ENCODE results near the gene PXT1. TPM values are rescaled to one million over a fixed set of nuclear protein-coding genes. Genes with fewer than 3 reads are reported as not detected.

PXT1 gene
- total RNA-seq, 2 experiments from 2014 or later: 0.22 to 0.37 TPM

DNA sequence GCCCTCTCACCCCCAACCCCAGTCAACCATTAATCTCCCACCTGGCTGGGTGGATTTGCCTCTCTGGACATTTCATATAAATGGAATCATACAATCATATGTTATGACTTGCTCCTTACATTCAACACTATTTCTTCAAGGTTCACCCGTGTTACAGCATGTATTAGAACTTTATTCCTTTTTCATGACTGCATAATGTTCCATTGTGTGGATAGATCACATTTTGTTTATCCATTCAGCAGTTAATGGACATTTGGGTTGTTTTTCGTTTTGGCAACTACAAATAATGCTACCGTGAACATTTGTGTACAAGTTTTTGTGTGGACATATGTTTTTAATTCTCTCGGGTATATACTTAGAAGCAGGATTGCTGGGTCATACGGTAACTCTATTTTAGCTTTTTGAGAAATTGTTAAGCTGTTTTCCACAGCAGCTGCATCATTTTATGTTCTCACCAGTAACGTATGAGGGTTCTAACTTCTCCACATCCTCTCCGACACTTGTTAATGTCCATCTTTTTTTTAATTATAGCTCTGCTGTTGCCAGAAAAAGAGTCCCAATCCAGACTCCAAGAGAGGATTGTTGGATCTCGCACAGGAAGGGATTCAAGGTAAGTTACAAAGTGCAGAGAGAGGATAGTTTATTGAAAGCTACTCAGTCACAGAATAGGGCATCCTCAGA, 90.0 kb downstream of the PXT1 start:
- peaks cover 1% of the 10 kb centered on the region for H3K9me3 Mint-ChIP-seq
- DNase-seq: no peak
- H3K4me3 Mint-ChIP-seq: no peak overlapping the region
- POLR2A ChIA-PET: no interaction called here
- H3K27ac Mint-ChIP-seq: no peak overlapping the region
- ATAC-seq (ENCODE audit: low read depth): no peak
- peaks cover 3% of the 10 kb centered on the region for H3K36me3 Mint-ChIP-seq
- peaks cover 5% of the 10 kb centered on the region for H3K4me1 Mint-ChIP-seq
- H3K27me3 Mint-ChIP-seq: peaks cover 17% of the 10 kb centered on the region

- H3K27ac Mint-ChIP-seq: no peak overlapping the region
- peaks cover 1% of the 10 kb centered on the region for H3K9me3 Mint-ChIP-seq
- H3K27me3 Mint-ChIP-seq: peaks cover 12% of the 10 kb centered on the region
- no peak for DNase-seq
- H3K4me3 Mint-ChIP-seq: no peak overlapping the region
- peaks cover 2% of the 10 kb centered on the region for H3K4me1 Mint-ChIP-seq
- POLR2A ChIA-PET: interaction anchor here (1.0 kb wide), 1 partner anchor 8 kb away, joined by 3 read pairs; no protein-coding TSS in a partner anchor
- ATAC-seq (ENCODE audit: low read depth): no peak
- H3K36me3 Mint-ChIP-seq: peaks cover 3% of the 10 kb centered on the region
Observed at GRCh38 chr6:36350681-36351571, 91.7 kb downstream of the PXT1 start.

DNA sequence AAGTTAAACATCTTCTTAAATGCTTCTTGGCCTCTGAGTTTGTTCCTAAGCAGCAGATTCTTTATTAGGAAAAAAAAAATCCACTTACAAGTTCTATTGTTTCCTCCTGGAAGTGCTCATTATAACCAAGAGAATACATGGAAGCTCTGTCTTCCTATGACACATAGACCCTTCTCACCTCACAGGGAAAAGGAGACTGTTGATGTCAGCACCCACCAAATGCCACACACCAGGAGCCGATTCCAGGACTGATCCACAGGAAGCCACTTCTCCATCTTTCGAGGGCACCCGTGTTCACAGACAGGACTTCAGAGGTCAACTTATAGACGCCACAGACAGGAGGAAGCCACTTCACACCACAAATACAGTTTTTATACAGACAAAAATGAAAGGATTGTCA, 92.6 kb downstream of the PXT1 start:
- DNase-seq: no peak
- ATAC-seq (ENCODE audit: low read depth): no peak
- peaks cover 3% of the 10 kb centered on the region for H3K36me3 Mint-ChIP-seq

DNA sequence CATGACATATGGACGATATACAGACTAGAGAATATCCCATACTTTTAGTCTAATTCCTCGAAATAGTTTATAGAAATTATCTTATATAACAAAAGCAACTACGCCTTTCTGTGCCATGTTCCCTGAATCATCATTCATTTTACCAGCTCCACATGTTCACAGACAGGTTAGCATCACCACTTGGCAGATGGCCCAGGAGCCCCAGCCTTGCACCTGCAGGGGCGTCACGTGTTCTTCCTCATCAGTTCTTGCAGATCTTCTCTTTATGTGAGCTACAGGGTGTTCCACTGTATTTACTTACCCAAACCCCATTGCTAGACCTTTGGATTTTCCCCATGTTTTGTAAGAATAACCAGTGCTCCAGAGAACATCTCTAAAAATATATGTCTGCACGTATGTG, 93.4 kb downstream of the PXT1 start:
- Mint-ChIP-seq H3K4me3 (no peak overlapping the region), H3K4me1 (no peaks in the 10 kb centered on the region), H3K27ac (no peak overlapping the region), H3K36me3 (peaks cover under 1% of the 10 kb centered on the region), H3K9me3 (peaks cover 1% of the 10 kb centered on the region), H3K27me3 (peaks cover 6% of the 10 kb centered on the region)
- POLR2A ChIA-PET: no interaction called here
- ATAC-seq (ENCODE audit: low read depth): no peak
- no peak for DNase-seq

More for the DNA sequence above, 92.6 kb downstream of the PXT1 start:
- Mint-ChIP-seq H3K9me3 (peaks cover 1% of the 10 kb centered on the region), H3K4me3 (no peak overlapping the region), H3K4me1 (no peaks in the 10 kb centered on the region), H3K27me3 (peaks cover 6% of the 10 kb centered on the region), H3K27ac (no peak overlapping the region)
- POLR2A ChIA-PET: interaction anchor here (1.0 kb wide), 1 partner anchor 9 kb away, joined by 3 read pairs; no protein-coding TSS in a partner anchor

DNA sequence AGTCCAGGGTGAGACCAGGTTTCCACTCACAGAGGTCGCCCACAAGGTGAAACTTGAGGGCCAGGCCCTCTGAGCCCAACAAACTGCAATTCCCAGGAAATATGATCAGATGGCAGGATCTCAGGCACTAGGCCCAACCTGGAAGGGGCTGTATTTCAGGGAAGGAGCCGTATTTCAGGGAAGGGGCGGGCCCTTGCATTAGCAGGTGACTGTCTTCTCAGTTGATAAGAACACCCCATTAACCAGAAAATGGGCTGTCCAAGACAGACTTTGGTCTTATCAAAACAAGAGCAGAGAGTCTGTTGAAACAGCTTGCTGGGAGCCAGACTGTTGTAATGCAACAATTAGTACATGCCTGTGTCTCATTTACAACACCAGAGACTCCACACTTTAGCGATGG, 95.0 kb downstream of the PXT1 start:
- Mint-ChIP-seq H3K27ac (no peak overlapping the region), H3K36me3 (no peaks in the 10 kb centered on the region), H3K27me3 (peaks cover 13% of the 10 kb centered on the region)

GRCh38 chr6:36346486-36347273, 96.0 kb downstream of the PXT1 start:
- no peaks in the 10 kb centered on the region for H3K36me3 Mint-ChIP-seq
- H3K9me3 Mint-ChIP-seq: no peaks in the 10 kb centered on the region
- peaks cover 20% of the 10 kb centered on the region for H3K27me3 Mint-ChIP-seq
- no peak for ATAC-seq (ENCODE audit: low read depth)
- H3K4me1 Mint-ChIP-seq: no peaks in the 10 kb centered on the region
- POLR2A ChIA-PET: interaction anchor here (0.6 kb wide), 1 partner anchor 1775 kb away, joined by 3 read pairs; no protein-coding TSS in a partner anchor
- no peak overlapping the region for H3K27ac Mint-ChIP-seq
- no peak overlapping the region for H3K4me3 Mint-ChIP-seq
- no peak for DNase-seq

More for the DNA sequence above, 95.0 kb downstream of the PXT1 start:
- ATAC-seq (ENCODE audit: low read depth) (no peak), DNase-seq (no peak)
- H3K9me3 Mint-ChIP-seq: no peaks in the 10 kb centered on the region
- H3K4me3 Mint-ChIP-seq: no peak overlapping the region
- POLR2A ChIA-PET: no interaction called here
- H3K4me1 Mint-ChIP-seq: no peaks in the 10 kb centered on the region

DNA sequence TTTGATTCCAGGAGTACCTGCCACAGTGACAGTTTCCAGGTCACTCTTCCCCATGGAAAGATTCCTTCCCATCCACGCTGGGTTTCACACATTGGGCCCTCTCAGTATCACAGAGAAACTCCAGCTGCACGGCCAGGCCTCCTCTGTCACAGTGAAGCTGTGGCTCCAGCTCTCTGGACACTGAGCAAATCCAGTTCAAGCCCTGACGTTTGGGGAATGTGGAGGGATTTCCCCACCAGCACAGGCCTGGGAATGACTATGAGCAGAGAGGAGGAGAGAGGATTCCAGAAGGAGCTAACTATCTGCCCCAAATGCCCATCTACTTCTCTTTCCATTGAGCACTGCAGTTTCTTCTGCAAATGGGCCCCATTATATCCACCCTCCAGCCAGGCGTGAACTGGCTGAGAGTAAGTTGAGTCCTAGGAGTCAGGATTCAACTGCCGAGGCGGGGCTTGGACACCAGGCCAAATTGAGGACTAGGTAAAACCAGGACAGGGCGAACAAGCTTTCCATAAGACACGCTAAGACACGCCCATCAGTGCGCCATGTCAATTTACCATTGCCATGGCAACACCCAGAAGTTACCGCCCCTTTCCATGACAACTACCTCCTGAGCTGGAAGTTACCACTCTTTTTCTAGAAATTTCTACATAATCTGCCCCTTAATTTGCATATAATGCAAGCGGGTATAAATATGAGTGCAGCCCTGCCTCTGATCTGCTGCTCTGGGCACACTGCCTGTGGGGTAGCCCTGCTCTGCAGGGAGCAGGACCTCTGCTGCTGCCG, 96.8 kb downstream of the PXT1 start:
- Mint-ChIP-seq H3K9me3 (no peaks in the 10 kb centered on the region), H3K4me1 (peaks cover under 1% of the 10 kb centered on the region), H3K4me3 (no peak overlapping the region), H3K27me3 (peaks cover 23% of the 10 kb centered on the region), H3K27ac (no peak overlapping the region), H3K36me3 (no peaks in the 10 kb centered on the region)
- POLR2A ChIA-PET: interaction anchor here (0.6 to 0.7 kb wide), 2 partner anchors 627 to 1775 kb away, joined by 3 read pairs; no protein-coding TSS in a partner anchor
- DNase-seq: no peak
- no peak for ATAC-seq (ENCODE audit: low read depth)

DNA sequence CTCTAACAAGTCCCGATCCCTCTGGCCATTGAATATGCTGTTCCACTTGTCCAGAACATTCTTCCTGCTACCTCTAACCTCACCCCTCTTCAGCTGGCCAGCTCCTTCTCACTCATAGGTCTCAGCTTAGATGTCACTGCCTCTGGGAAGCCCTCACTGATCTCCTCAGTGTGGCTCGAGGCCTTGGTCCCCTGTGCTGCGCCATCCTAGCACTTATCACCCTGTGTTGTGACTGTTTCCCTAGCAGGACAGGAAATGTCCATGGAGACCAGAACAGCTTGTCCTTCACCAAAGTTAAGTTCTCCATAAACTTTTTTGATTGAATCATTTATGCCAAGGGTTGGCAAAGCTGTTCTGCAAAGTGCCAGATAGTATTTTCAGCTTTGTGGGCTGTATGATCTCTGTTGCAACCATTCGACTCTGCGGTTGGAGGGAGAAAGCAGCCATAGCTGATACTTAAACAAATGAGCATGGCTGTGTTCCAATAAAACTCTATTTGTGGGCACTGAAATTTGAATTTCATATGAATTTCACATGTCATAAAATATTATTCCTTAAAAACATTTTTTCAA, 99.5 kb downstream of the PXT1 start:
- ATAC-seq (ENCODE audit: low read depth) (no peak), DNase-seq (no peak)
- H3K9me3 Mint-ChIP-seq: no peaks in the 10 kb centered on the region
- H3K4me3 Mint-ChIP-seq: no peak overlapping the region
- POLR2A ChIA-PET: no interaction called here
- peaks cover 5% of the 10 kb centered on the region for H3K4me1 Mint-ChIP-seq
- H3K27me3 Mint-ChIP-seq: peaks cover 27% of the 10 kb centered on the region
- H3K27ac Mint-ChIP-seq: no peak overlapping the region
- no peaks in the 10 kb centered on the region for H3K36me3 Mint-ChIP-seq

- Mint-ChIP-seq H3K27ac (peak overlapping the region; percentile 32), H3K36me3 (no peaks in the 10 kb centered on the region)
- POLR2A ChIA-PET: interaction anchor here (0.8 kb wide), 1 partner anchor 18 kb away, joined by 4 read pairs; no protein-coding TSS in a partner anchor
Observed at GRCh38 chr6:36340618-36341454, 101.8 kb downstream of the PXT1 start.

More at GRCh38 chr6:36340618-36341454, 101.8 kb downstream of the PXT1 start:
- DNase-seq: peak; percentile 81
- Mint-ChIP-seq H3K4me1 (peaks cover 10% of the 10 kb centered on the region), H3K27me3 (peaks cover 27% of the 10 kb centered on the region), H3K9me3 (no peaks in the 10 kb centered on the region), H3K4me3 (peak overlapping the region; percentile 54)
- ATAC-seq (ENCODE audit: low read depth): peak; percentile 69
